Measurements from ENCODE around the gene ZFHX3. TPM values are rescaled to one million over a fixed set of nuclear protein-coding genes. Genes with fewer than 3 reads are reported as not detected.
A peak's percentile ranks its signal among the peaks of the same experiment; 100 is the strongest.

Gene ZFHX3
- total RNA-seq, 2 experiments from 2014 or later: 2.5 to 2.9 TPM

GRCh38 chr16:72961115-72961832 lies 86.7 kb downstream of the ZFHX3 start:
- H3K9me3 Mint-ChIP-seq (ENCODE audit: insufficient read depth): no peaks in the 10 kb centered on the region
- H3K27ac Mint-ChIP-seq: peak overlapping the region; percentile 10
- peaks cover 6% of the 10 kb centered on the region for H3K4me1 Mint-ChIP-seq (ENCODE audit: low read depth)
- no peaks in the 10 kb centered on the region for H3K36me3 Mint-ChIP-seq (ENCODE audit: low read depth)
- H3K4me3 Mint-ChIP-seq: no peak overlapping the region
- ATAC-seq (no peak), DNase-seq (peak; percentile 28)
- ChIA-PET POLR2A (interaction anchor here (1.0 kb wide), 1 partner anchor 39 kb away, joined by 3 read pairs; no protein-coding TSS in a partner anchor), CTCF (interaction anchor here (1.2 to 1.5 kb wide), 2 partner anchors 8 to 104 kb away, joined by 3 to 5 read pairs; no protein-coding TSS in a partner anchor)
- peaks cover 14% of the 10 kb centered on the region for H3K27me3 Mint-ChIP-seq (ENCODE audit: low read depth)

GRCh38 chr16:72960101-72960500 lies 87.8 kb downstream of the ZFHX3 start:
- DNase-seq (no peak), ATAC-seq (no peak)
- ChIA-PET CTCF (no interaction called here), POLR2A (no interaction called here)
- Mint-ChIP-seq H3K4me1 (ENCODE audit: low read depth) (peaks cover 6% of the 10 kb centered on the region), H3K9me3 (ENCODE audit: insufficient read depth) (no peaks in the 10 kb centered on the region), H3K36me3 (ENCODE audit: low read depth) (no peaks in the 10 kb centered on the region), H3K27me3 (ENCODE audit: low read depth) (peaks cover 8% of the 10 kb centered on the region), H3K27ac (no peak overlapping the region), H3K4me3 (no peak overlapping the region)

GRCh38 chr16:72959301-72959996 lies 88.5 kb downstream of the ZFHX3 start:
- H3K9me3 Mint-ChIP-seq (ENCODE audit: insufficient read depth): no peaks in the 10 kb centered on the region
- POLR2A ChIA-PET: no interaction called here
- H3K4me3 Mint-ChIP-seq: no peak overlapping the region
- no peaks in the 10 kb centered on the region for H3K36me3 Mint-ChIP-seq (ENCODE audit: low read depth)
- H3K27me3 Mint-ChIP-seq (ENCODE audit: low read depth): peaks cover 8% of the 10 kb centered on the region
- DNase-seq (no peak), ATAC-seq (no peak)
- no peak overlapping the region for H3K27ac Mint-ChIP-seq
- H3K4me1 Mint-ChIP-seq (ENCODE audit: low read depth): peaks cover 6% of the 10 kb centered on the region
- CTCF ChIA-PET: no interaction called here

GRCh38 chr16:72958522-72959076 lies 89.3 kb downstream of the ZFHX3 start:
- no peak overlapping the region for H3K27ac Mint-ChIP-seq
- POLR2A ChIA-PET: no interaction called here
- DNase-seq: no peak
- peaks cover 4% of the 10 kb centered on the region for H3K27me3 Mint-ChIP-seq (ENCODE audit: low read depth)
- H3K9me3 Mint-ChIP-seq (ENCODE audit: insufficient read depth): no peaks in the 10 kb centered on the region
- CTCF ChIA-PET: no interaction called here
- ATAC-seq: no peak
- H3K36me3 Mint-ChIP-seq (ENCODE audit: low read depth): no peaks in the 10 kb centered on the region
- H3K4me1 Mint-ChIP-seq (ENCODE audit: low read depth): peaks cover 6% of the 10 kb centered on the region
- H3K4me3 Mint-ChIP-seq: no peak overlapping the region

GRCh38 chr16:72957303-72958277 lies 90.3 kb downstream of the ZFHX3 start:
- no peaks in the 10 kb centered on the region for H3K27me3 Mint-ChIP-seq (ENCODE audit: low read depth)
- ChIA-PET CTCF (interaction anchor here (0.6 kb wide), 1 partner anchor 1302 kb away, joined by 3 read pairs; no protein-coding TSS in a partner anchor), POLR2A (no interaction called here)
- H3K27ac Mint-ChIP-seq: no peak overlapping the region
- DNase-seq (no peak), ATAC-seq (no peak)
- no peaks in the 10 kb centered on the region for H3K9me3 Mint-ChIP-seq (ENCODE audit: insufficient read depth)
- peaks cover 6% of the 10 kb centered on the region for H3K4me1 Mint-ChIP-seq (ENCODE audit: low read depth)
- H3K4me3 Mint-ChIP-seq: no peak overlapping the region
- H3K36me3 Mint-ChIP-seq (ENCODE audit: low read depth): no peaks in the 10 kb centered on the region

- CTCF ChIA-PET: interaction anchor here (0.6 kb wide), 1 partner anchor 1303 kb away, joined by 3 read pairs; no protein-coding TSS in a partner anchor
- no peaks in the 10 kb centered on the region for H3K27me3 Mint-ChIP-seq (ENCODE audit: low read depth)
- no peaks in the 10 kb centered on the region for H3K36me3 Mint-ChIP-seq (ENCODE audit: low read depth)
- POLR2A ChIA-PET: no interaction called here
- no peaks in the 10 kb centered on the region for H3K9me3 Mint-ChIP-seq (ENCODE audit: insufficient read depth)
- H3K4me3 Mint-ChIP-seq: no peak overlapping the region
- no peak overlapping the region for H3K27ac Mint-ChIP-seq
- no peak for DNase-seq
- peaks cover 3% of the 10 kb centered on the region for H3K4me1 Mint-ChIP-seq (ENCODE audit: low read depth)
- ATAC-seq: no peak
Measured at GRCh38 chr16:72956124-72957064, 91.5 kb downstream of the ZFHX3 start.

GRCh38 chr16:72952811-72953271 lies 95.1 kb downstream of the ZFHX3 start:
- ATAC-seq: no peak
- CTCF ChIA-PET: interaction anchor here (0.7 to 0.9 kb wide), 3 partner anchors 8 to 1308 kb away, joined by 3 read pairs; no protein-coding TSS in a partner anchor

GRCh38 chr16:72952404-72952803 lies 95.5 kb downstream of the ZFHX3 start:
- Mint-ChIP-seq H3K27me3 (ENCODE audit: low read depth) (no peaks in the 10 kb centered on the region), H3K4me3 (no peak overlapping the region), H3K9me3 (ENCODE audit: insufficient read depth) (no peaks in the 10 kb centered on the region), H3K36me3 (ENCODE audit: low read depth) (peaks cover 4% of the 10 kb centered on the region), H3K27ac (no peak overlapping the region), H3K4me1 (ENCODE audit: low read depth) (no peaks in the 10 kb centered on the region)
- ChIA-PET CTCF (interaction anchor here (0.9 kb wide), 2 partner anchors 9 to 120 kb away, joined by 3 read pairs; no protein-coding TSS in a partner anchor), POLR2A (no interaction called here)
- ATAC-seq: no peak
- no peak for DNase-seq

More at GRCh38 chr16:72952811-72953271, 95.1 kb downstream of the ZFHX3 start:
- DNase-seq: no peak
- Mint-ChIP-seq H3K9me3 (ENCODE audit: insufficient read depth) (no peaks in the 10 kb centered on the region), H3K27me3 (ENCODE audit: low read depth) (no peaks in the 10 kb centered on the region), H3K27ac (no peak overlapping the region), H3K36me3 (ENCODE audit: low read depth) (peaks cover 4% of the 10 kb centered on the region), H3K4me1 (ENCODE audit: low read depth) (no peaks in the 10 kb centered on the region), H3K4me3 (no peak overlapping the region)
- POLR2A ChIA-PET: no interaction called here

- no peaks in the 10 kb centered on the region for H3K9me3 Mint-ChIP-seq (ENCODE audit: insufficient read depth)
- peaks cover 4% of the 10 kb centered on the region for H3K36me3 Mint-ChIP-seq (ENCODE audit: low read depth)
- H3K4me1 Mint-ChIP-seq (ENCODE audit: low read depth): no peaks in the 10 kb centered on the region
- DNase-seq (no peak), ATAC-seq (no peak)
- POLR2A ChIA-PET: no interaction called here
- CTCF ChIA-PET: interaction anchor here (0.9 kb wide), 1 partner anchor 120 kb away, joined by 3 read pairs; no protein-coding TSS in a partner anchor
- H3K4me3 Mint-ChIP-seq: no peak overlapping the region
- no peak overlapping the region for H3K27ac Mint-ChIP-seq
- no peaks in the 10 kb centered on the region for H3K27me3 Mint-ChIP-seq (ENCODE audit: low read depth)
Measured at GRCh38 chr16:72951916-72952315, 96.0 kb downstream of the ZFHX3 start.

GRCh38 chr16:72950669-72951068 lies 97.3 kb downstream of the ZFHX3 start:
- H3K36me3 Mint-ChIP-seq (ENCODE audit: low read depth): peaks cover 4% of the 10 kb centered on the region
- no peak for DNase-seq
- no peaks in the 10 kb centered on the region for H3K9me3 Mint-ChIP-seq (ENCODE audit: insufficient read depth)
- ATAC-seq: no peak
- H3K4me1 Mint-ChIP-seq (ENCODE audit: low read depth): no peaks in the 10 kb centered on the region
- no peak overlapping the region for H3K27ac Mint-ChIP-seq
- no peaks in the 10 kb centered on the region for H3K27me3 Mint-ChIP-seq (ENCODE audit: low read depth)
- POLR2A ChIA-PET: no interaction called here
- H3K4me3 Mint-ChIP-seq: no peak overlapping the region
- CTCF ChIA-PET: no interaction called here

Measured in activated CD8-positive, alpha-beta T cell treated with anti-CD3 and anti-CD28 coated beads, Interleukin-2, amount 10 ng/mL, durations not matched to agents 7 days and 5 days (primary cell).